GM18505 (cell line): ENCODE measurements around the gene CNNM2.
"Not testable (repeated sequence)": the region's sequence is repeated elsewhere in the genome, so short reads cannot be mapped to it uniquely, and the experiment has no call there.

Experiments used
- ATAC-seq: cut with Tn5 transposase; IDR thresholded peaks from one replicate; pipeline ENCODE4 v1.9.1; 2021; ENCODE audit not compliant: unreplicated experiment
- POLR2A ChIP-seq: IDR thresholded peaks from 4 replicates; pipeline ENCODE4 v1.6.1; 2011; ENCODE audit warnings: borderline replicate concordance; ENCODE audit not compliant: insufficient read depth, insufficient read length; ENCODE audit errors: extremely low read depth

The CNNM2 gene

DNA sequence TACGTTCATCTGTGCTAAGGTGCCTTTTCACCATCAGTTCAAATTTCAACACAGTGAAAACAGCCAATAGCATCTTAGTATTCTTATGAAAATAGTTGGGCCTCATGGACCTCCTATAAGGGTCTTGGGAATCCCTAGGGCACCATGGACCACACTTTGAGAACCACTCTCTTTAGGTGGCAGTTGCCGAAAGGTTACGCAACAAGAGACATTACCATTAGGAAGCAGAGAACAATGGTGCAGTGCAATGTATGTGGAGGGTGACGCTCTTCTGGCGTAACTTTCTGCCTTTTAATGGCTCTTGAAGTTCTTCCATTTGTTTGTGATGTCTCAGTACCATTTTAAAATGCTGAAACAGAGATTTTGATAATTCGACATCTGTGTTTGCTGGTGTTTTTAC, 131.1 kb downstream of the CNNM2 start:
- TF ChIP-seq POLR2A, result no peak
- ATAC-seq, result no peak

DNA sequence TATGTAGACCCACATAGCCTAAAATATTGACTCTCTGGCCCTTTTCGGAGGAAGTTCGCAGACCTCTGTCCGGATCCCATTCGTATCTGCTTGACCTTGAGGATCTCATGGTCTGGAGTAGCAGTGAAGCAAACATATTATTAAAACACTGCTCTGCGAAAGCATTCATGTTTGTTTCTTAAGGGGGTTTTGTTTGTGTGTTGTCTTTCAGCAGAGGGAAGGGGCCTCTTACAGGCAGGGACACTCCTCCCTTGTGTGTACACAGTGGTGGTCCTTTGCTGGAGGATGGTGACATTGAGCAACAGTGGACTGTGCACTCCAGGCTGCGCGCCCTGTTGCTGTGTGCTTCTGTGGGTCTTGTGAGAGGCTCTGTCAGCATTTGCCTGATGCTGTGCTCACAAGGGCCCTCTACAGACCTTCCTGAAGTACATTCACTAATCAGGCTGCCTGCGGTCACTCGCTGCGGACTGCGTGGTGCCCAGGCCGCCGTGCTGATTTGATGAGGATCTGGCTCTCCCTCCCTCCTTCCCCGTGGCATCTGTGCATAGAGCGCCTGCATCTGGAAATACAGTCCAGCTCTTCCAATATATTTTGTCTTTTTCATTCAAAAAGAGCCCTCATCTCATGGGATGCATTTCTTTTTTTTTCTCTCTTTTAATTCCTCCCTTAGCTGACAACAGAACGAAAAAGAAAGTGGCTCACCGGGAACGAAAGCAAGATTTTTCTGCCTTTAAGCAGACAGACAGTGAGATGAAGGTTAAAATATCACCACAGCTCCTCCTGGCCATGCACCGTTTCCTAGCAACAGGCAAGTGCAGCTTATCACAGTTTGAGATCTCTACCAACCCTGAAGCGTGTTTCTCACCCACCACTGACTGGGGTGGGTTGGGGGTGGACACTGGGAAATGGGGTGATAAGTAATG, 135.8 kb downstream of the CNNM2 start:
- peak; percentile 79 for ATAC-seq

GRCh38 chr10:103054621-103055020, 136.5 kb downstream of the CNNM2 start:
- no peak for TF ChIP-seq POLR2A
- ATAC-seq, result peak; percentile 15

More for the DNA sequence above, 135.8 kb downstream of the CNNM2 start:
- no peak for TF ChIP-seq POLR2A

GRCh38 chr10:103055105-103055504, 137.0 kb downstream of the CNNM2 start:
- no peak for TF ChIP-seq POLR2A
- ATAC-seq, result no peak

- no peak for TF ChIP-seq POLR2A
- no peak for ATAC-seq
Observed at GRCh38 chr10:103058034-103058433, 139.9 kb downstream of the CNNM2 start.

DNA sequence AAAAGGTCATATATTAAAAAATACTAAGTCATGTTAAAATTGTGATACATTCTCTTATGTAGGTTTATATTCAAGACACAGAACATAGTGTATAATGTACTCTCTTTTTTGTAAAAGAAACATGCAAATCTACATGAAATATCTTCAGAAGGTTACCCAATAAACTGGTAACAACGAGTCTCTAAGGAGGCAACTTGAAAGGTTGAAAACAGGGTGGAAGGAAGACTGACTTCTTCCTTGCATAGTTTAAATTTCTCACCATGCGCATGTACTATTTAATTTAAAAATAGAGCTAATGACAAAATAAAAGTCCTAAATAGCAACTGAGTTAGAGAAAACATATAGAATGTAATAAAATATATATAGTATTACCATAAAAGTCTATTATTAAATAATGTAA, 142.5 kb downstream of the CNNM2 start:
- no peak for TF ChIP-seq POLR2A
- no peak for ATAC-seq

DNA sequence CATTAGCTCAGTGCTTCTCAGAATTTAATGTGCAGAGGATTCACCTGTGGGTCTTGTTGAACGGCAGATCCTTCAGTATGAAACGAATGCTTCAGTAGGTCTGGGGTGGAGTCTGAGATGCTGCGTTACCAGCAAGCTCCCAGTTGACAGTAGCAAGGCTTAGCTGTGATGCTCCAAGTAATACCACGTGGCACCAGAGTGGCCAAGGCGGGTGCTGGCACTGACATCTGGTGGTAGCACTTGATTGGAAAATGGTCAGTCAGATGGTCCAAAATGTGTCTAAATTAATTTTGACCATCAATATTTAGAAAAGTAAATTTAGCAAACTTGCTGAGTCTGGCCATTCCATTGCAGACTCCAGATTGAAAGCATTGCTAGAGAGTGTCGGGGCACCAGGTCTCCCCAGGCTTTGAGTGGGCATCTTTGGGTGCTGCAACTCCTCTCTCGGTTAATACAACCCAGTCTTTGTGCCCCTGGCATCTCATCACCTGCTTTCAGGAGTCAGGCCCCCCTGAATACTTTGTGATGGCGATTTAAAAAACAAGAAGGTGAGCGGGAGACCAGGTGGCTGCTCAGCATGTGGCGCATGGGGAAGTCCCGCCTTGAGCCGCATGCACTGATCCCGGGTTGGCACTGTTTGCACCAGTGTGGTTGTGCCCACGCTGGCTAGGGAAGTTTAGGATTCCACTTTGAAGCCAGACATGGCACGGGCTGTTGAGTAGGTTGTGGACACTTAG, 144.9 kb downstream of the CNNM2 start:
- no peak for ATAC-seq
- no peak for TF ChIP-seq POLR2A

DNA sequence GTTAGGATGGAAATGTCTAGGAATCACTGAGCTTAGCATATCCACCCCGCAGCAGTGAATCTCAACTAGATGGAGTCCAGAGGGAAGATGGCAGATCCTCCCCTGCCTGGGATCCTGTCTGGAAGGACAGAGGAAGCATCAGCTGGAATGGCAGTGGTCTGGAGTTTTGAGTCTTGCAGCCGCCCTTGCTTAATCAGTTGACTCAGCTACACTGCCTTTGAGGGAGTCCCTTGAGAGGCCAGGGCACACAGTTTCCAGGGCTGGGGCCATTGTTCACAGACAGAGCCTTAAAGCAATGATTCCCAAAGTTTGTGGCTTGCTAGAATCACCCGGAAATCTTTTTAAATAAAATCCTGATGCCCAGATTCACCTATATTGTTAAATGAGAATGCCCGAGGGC, 146.9 kb downstream of the CNNM2 start:
- no peak for ATAC-seq
- TF ChIP-seq POLR2A, result no peak

- no peak for ATAC-seq
- no peak for TF ChIP-seq POLR2A
Observed at GRCh38 chr10:103066141-103067098, 148.3 kb downstream of the CNNM2 start.

DNA sequence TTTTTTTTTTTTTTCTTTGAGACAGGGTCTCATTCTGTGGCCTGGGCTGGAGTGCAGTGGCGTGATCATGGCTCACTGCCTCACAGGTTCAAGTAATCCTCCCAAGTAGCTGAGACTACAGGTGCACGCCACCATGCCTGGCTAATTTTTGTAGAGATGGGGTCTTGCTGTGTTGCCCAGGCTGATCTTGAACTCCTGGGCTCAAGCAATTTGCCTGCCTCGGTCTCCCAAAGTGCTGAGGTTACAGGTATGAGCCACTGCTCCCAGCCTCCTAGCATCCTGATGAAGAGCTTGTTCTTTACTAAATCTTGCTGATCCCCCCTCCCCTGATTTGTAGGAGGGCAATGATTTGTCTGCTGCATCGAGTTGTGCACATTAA, 149.0 kb downstream of the CNNM2 start:
- ATAC-seq, result not testable (repeated sequence)

DNA sequence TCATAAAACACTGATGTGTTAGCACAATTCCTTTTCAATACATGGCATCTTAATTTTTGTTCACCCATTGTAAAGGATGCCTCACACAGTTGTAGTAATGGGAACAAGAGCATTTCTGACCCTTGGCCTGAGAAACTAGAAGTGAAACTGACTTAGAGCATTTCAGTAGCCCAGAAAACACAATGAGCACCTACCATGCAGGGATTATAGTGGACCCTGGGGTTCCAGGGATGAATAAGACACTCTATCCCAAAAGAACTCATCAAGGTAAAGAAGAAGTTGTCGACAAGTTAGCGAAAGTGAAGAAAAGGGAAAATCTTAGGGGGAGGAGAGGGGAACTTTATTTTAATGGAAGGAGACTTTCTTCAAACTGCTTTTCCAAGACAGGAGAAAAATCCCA, 149.4 kb downstream of the CNNM2 start:
- ATAC-seq, result no peak
- no peak for TF ChIP-seq POLR2A

DNA sequence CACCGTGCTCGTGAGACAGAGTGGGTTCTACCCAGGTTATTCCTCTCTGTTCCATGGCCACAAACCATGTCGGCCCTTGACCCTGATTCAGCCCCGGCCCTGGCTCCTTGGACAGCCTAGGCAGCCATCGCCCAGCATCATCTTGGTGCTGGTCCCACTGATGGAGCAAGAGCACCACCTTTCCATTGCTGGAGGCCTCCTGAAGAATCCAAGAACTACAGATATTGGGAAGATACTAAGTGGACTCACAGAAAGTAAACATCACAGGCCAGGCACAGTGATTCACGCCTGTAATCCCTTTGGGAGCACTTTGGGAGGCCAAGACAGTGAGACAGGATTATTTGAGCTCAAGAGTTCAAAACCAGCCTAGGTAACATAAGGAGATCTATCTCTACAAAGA, 149.9 kb downstream of the CNNM2 start:
- no peak for TF ChIP-seq POLR2A
- ATAC-seq, result no peak
